ENCODE data around the gene WBP2NL.

- TF ChIP-seq CTCF (conservative IDR thresholded peaks at IDR 0.05) (no peak), ZFX (IDR thresholded peaks at IDR 0.05) (no peak)
These were observed 78.3 kb downstream of the WBP2NL start for GRCh38 chr22:42076764-42077485.
